Measurements from ENCODE around the gene POLR2L. TPM values are rescaled to one million over a fixed set of nuclear protein-coding genes. Genes with fewer than 3 reads are reported as not detected.

Gene POLR2L
- total and polyA plus RNA-seq, 5 donors from 2014 or later, result 43.1 to 101 (median 74.3) TPM

- peaks cover 0 to 32% (median 10%) of the 10 kb centered on the region in 4 donors for H3K4me1 Mint-ChIP-seq
- no peaks in the 10 kb centered on the region for H3K27me3 ChIP-seq (ENCODE audit: control insufficient read depth, insufficient read depth, low read length)
- no peaks in the 10 kb centered on the region for H3K9me3 ChIP-seq (ENCODE audit: control insufficient read depth in 2 of 2, low read length in 2 of 2)
- H3K4me3 ChIP-seq (ENCODE audit: low read depth, low read length), result no peak overlapping the region
- H3K27me3 Mint-ChIP-seq, result peaks cover 6% of the 10 kb centered on the region
- H3K36me3 ChIP-seq (ENCODE audit: control insufficient read depth, insufficient read depth, low read length), result peaks cover 10% of the 10 kb centered on the region
- no peaks in the 10 kb centered on the region for H3K9me3 Mint-ChIP-seq
- no peak for ATAC-seq (ENCODE audit: low read depth in 2 of 2)
- H3K4me1 ChIP-seq (ENCODE audit: control insufficient read depth, insufficient read depth, low read length, poor library complexity, severe bottlenecking), result peaks cover 30% of the 10 kb centered on the region
- no peak overlapping the region for H3K27ac ChIP-seq (ENCODE audit: insufficient read depth, low read length, poor library complexity, severe bottlenecking)
- no peak for DNase-seq
- H3K27ac Mint-ChIP-seq, result no peak overlapping the region
- peak overlapping the region; percentile 90 to 95 (median 92) for H3K4me3 Mint-ChIP-seq
- peaks cover 10% of the 10 kb centered on the region for H3K36me3 Mint-ChIP-seq
These were observed 20.6 kb downstream of the POLR2L start for GRCh38 chr11:821512-822371.

GRCh38 chr11:820655-821511 is 21.4 kb downstream of the POLR2L start:
- peaks cover 10% of the 10 kb centered on the region for H3K36me3 ChIP-seq (ENCODE audit: control insufficient read depth, insufficient read depth, low read length)
- Mint-ChIP-seq H3K4me3 (peak overlapping the region; percentile 90 to 95 (median 92)), H3K27ac (peak overlapping the region in 2 of 3 donors; percentile 59 to 75), H3K27me3 (no peaks in the 10 kb centered on the region), H3K9me3 (no peaks in the 10 kb centered on the region), H3K36me3 (peaks cover 10% of the 10 kb centered on the region), H3K4me1 (peaks cover 0 to 27% (median 8%) of the 10 kb centered on the region in 4 donors)
- H3K4me1 ChIP-seq (ENCODE audit: control insufficient read depth, insufficient read depth, low read length, poor library complexity, severe bottlenecking), result peaks cover 21% of the 10 kb centered on the region
- H3K4me3 ChIP-seq (ENCODE audit: low read depth, low read length), result peak overlapping the region; percentile 55
- H3K27ac ChIP-seq (ENCODE audit: insufficient read depth, low read length, poor library complexity, severe bottlenecking), result peak overlapping the region; percentile 96
- ATAC-seq (ENCODE audit: low read depth in 2 of 2) (no peak), DNase-seq (no peak)
- no peaks in the 10 kb centered on the region for H3K27me3 ChIP-seq (ENCODE audit: control insufficient read depth, insufficient read depth, low read length)
- no peaks in the 10 kb centered on the region for H3K9me3 ChIP-seq (ENCODE audit: control insufficient read depth in 2 of 2, low read length in 2 of 2)

- no peaks in the 10 kb centered on the region for H3K9me3 ChIP-seq (ENCODE audit: control insufficient read depth in 2 of 2, low read length in 2 of 2)
- H3K36me3 ChIP-seq (ENCODE audit: control insufficient read depth, insufficient read depth, low read length), result peaks cover 10% of the 10 kb centered on the region
- H3K4me1 Mint-ChIP-seq, result peaks cover 0 to 27% (median 8%) of the 10 kb centered on the region in 4 donors
- no peaks in the 10 kb centered on the region for H3K9me3 Mint-ChIP-seq
- H3K27me3 ChIP-seq (ENCODE audit: control insufficient read depth, insufficient read depth, low read length), result no peaks in the 10 kb centered on the region
- H3K27me3 Mint-ChIP-seq, result no peaks in the 10 kb centered on the region
- peaks cover 21% of the 10 kb centered on the region for H3K4me1 ChIP-seq (ENCODE audit: control insufficient read depth, insufficient read depth, low read length, poor library complexity, severe bottlenecking)
- DNase-seq, result peak; percentile 95 to 98 (median 96)
- peak overlapping the region; percentile 55 for H3K4me3 ChIP-seq (ENCODE audit: low read depth, low read length)
- peak; percentile 77 to 82 for ATAC-seq (ENCODE audit: low read depth in 2 of 2)
- peaks cover 7% of the 10 kb centered on the region for H3K36me3 Mint-ChIP-seq
- H3K4me3 Mint-ChIP-seq, result peak overlapping the region; percentile 90 to 95 (median 92)
- H3K27ac Mint-ChIP-seq, result peak overlapping the region; percentile 75 to 95 (median 90)
- peak overlapping the region; percentile 96 for H3K27ac ChIP-seq (ENCODE audit: insufficient read depth, low read length, poor library complexity, severe bottlenecking)
These were observed 22.2 kb downstream of the POLR2L start for GRCh38 chr11:819943-820649.

- ATAC-seq (ENCODE audit: low read depth in 2 of 2) (peak; percentile 73 to 74), DNase-seq (peak; percentile 89 to 93 (median 92))
- no peaks in the 10 kb centered on the region for H3K9me3 ChIP-seq (ENCODE audit: control insufficient read depth in 2 of 2, low read length in 2 of 2)
- peaks cover 21% of the 10 kb centered on the region for H3K4me1 ChIP-seq (ENCODE audit: control insufficient read depth, insufficient read depth, low read length, poor library complexity, severe bottlenecking)
- peaks cover 4% of the 10 kb centered on the region for H3K36me3 Mint-ChIP-seq
- H3K36me3 ChIP-seq (ENCODE audit: control insufficient read depth, insufficient read depth, low read length), result peaks cover 10% of the 10 kb centered on the region
- no peaks in the 10 kb centered on the region for H3K9me3 Mint-ChIP-seq
- peak overlapping the region; percentile 90 to 95 (median 92) for H3K4me3 Mint-ChIP-seq
- H3K27me3 Mint-ChIP-seq, result no peaks in the 10 kb centered on the region
- H3K4me3 ChIP-seq (ENCODE audit: low read depth, low read length), result no peak overlapping the region
- no peaks in the 10 kb centered on the region for H3K27me3 ChIP-seq (ENCODE audit: control insufficient read depth, insufficient read depth, low read length)
- H3K4me1 Mint-ChIP-seq, result peaks cover 0 to 25% (median 7%) of the 10 kb centered on the region in 4 donors
- peak overlapping the region in 2 of 3 donors; percentile 75 to 90 for H3K27ac Mint-ChIP-seq
- H3K27ac ChIP-seq (ENCODE audit: insufficient read depth, low read length, poor library complexity, severe bottlenecking), result peak overlapping the region; percentile 96
These were observed 23.0 kb downstream of the POLR2L start for GRCh38 chr11:819129-819931.

- Mint-ChIP-seq H3K36me3 (peaks cover 4% of the 10 kb centered on the region), H3K9me3 (no peaks in the 10 kb centered on the region), H3K4me1 (peaks cover 0 to 25% (median 7%) of the 10 kb centered on the region in 4 donors), H3K4me3 (peak within 1 kb of the TSS; percentile 90 to 95 (median 92)), H3K27me3 (no peaks in the 10 kb centered on the region), H3K27ac (peak within 1 kb of the TSS in 2 of 3 donors; percentile 75 to 90)
- no peak for DNase-seq
- H3K9me3 ChIP-seq (ENCODE audit: control insufficient read depth in 2 of 2, low read length in 2 of 2), result no peaks in the 10 kb centered on the region
- no peak within 1 kb of the TSS for H3K4me3 ChIP-seq (ENCODE audit: low read depth, low read length)
- H3K27ac ChIP-seq (ENCODE audit: insufficient read depth, low read length, poor library complexity, severe bottlenecking), result peak within 1 kb of the TSS; percentile 96
- H3K27me3 ChIP-seq (ENCODE audit: control insufficient read depth, insufficient read depth, low read length), result no peaks in the 10 kb centered on the region
- ATAC-seq (ENCODE audit: low read depth in 2 of 2), result no peak
- peaks cover 21% of the 10 kb centered on the region for H3K4me1 ChIP-seq (ENCODE audit: control insufficient read depth, insufficient read depth, low read length, poor library complexity, severe bottlenecking)
- peaks cover 5% of the 10 kb centered on the region for H3K36me3 ChIP-seq (ENCODE audit: control insufficient read depth, insufficient read depth, low read length)
These were observed 23.8 kb downstream of the POLR2L start, which contains the start of gene PNPLA2 for GRCh38 chr11:818396-819128. Gene PNPLA2 (plus strand): TSS chr11:818914. CDS start chr11:819719, 805 bp downstream.

- Mint-ChIP-seq H3K9me3 (no peaks in the 10 kb centered on the region), H3K4me1 (peaks cover under 1 to 28% (median 7%) of the 10 kb centered on the region in 4 donors), H3K4me3 (peak overlapping the region in 2 of 4 donors; percentile 32 to 35), H3K27ac (peak overlapping the region in 1 of 3 donors; percentile 38), H3K27me3 (no peaks in the 10 kb centered on the region), H3K36me3 (peaks cover 2% of the 10 kb centered on the region)
- no peaks in the 10 kb centered on the region for H3K27me3 ChIP-seq (ENCODE audit: control insufficient read depth, insufficient read depth, low read length)
- ATAC-seq (ENCODE audit: low read depth in 2 of 2) (no peak), DNase-seq (no peak)
- no peaks in the 10 kb centered on the region for H3K9me3 ChIP-seq (ENCODE audit: control insufficient read depth in 2 of 2, low read length in 2 of 2)
- H3K4me3 ChIP-seq (ENCODE audit: low read depth, low read length), result no peak overlapping the region
- peaks cover 28% of the 10 kb centered on the region for H3K4me1 ChIP-seq (ENCODE audit: control insufficient read depth, insufficient read depth, low read length, poor library complexity, severe bottlenecking)
- H3K27ac ChIP-seq (ENCODE audit: insufficient read depth, low read length, poor library complexity, severe bottlenecking), result no peak overlapping the region
- H3K36me3 ChIP-seq (ENCODE audit: control insufficient read depth, insufficient read depth, low read length), result peaks cover 22% of the 10 kb centered on the region
These were observed 25.9 kb downstream of the POLR2L start for GRCh38 chr11:816433-816779.
